Measurements from ENCODE around the gene HSPA12A.

HSPA12A gene

GRCh38 chr10:116625845-116626244 lies 116.5 kb downstream of the HSPA12A start:
- DNase-seq, result no peak

- no peak for DNase-seq
Observed at GRCh38 chr10:116621934-116622655, 120.3 kb downstream of the HSPA12A start.

GRCh38 chr10:116621476-116621875 lies 120.9 kb downstream of the HSPA12A start:
- DNase-seq, result no peak
